AG04450 (cell line): ENCODE data around the gene TOPAZ1. TPM values are rescaled to one million over a fixed set of nuclear protein-coding genes. Genes with fewer than 3 reads are reported as not detected.

ENCODE experiments used
- CTCF ChIA-PET: fragments of 300-600, 350-600 bp; formaldehyde crosslinking; extraction: SDS; loops from one replicate; lab custom pipeline; 2022; ENCODE audit warnings: antibody characterized with exemption, inconsistent platforms; lab: Charles Lee
- POLR2A ChIA-PET: fragments of 350-600 bp; formaldehyde crosslinking; extraction: SDS; loops from one replicate; lab custom pipeline; 2021; ENCODE audit warnings: antibody characterized with exemption, inconsistent platforms; lab: Yijun Ruan, JAX
- DNase-seq: peaks from one replicate; pipeline ENCODE4 v3.0.0-alpha.2; 2011; ENCODE audit warnings: low read depth, low spot score
- H3K27ac ChIP-seq: one replicate; pipeline ENCODE4 v1.5.1; 2012; ENCODE audit warnings: low read depth, low read length, control low read depth
- H3K27me3 ChIP-seq: one replicate; pipeline ENCODE4 v1.6.0; 2012; ENCODE audit warnings: low read length; ENCODE audit not compliant: control insufficient read depth, insufficient read depth
- H3K4me3 ChIP-seq: 2 replicates; pipeline ENCODE4 v1.5.1; 2011; ENCODE audit warnings: mild to moderate bottlenecking, low read depth, low read length, control low read depth
- H3K9me3 ChIP-seq: 2 replicates; pipeline ENCODE4 v1.5.1; 2012; ENCODE audit warnings: low read length; ENCODE audit not compliant: control insufficient read depth, insufficient read depth
- CTCF ChIP-seq: IDR thresholded peaks from 2 replicates; pipeline ENCODE4 v1.5.1; 2011; ENCODE audit warnings: low read depth, low read length, control low read depth, inconsistent platforms
- polyA plus RNA-seq: library from polyadenylated mRNA; depleted of rRNA; stranded (reverse); fragments of >200 nt; gene quantifications from 2 replicates; pipeline ENCODE4 v1.2.3, GENCODE V29; 2011

The TOPAZ1 gene
- polyA plus RNA-seq, 1 experiment: not detected

DNA sequence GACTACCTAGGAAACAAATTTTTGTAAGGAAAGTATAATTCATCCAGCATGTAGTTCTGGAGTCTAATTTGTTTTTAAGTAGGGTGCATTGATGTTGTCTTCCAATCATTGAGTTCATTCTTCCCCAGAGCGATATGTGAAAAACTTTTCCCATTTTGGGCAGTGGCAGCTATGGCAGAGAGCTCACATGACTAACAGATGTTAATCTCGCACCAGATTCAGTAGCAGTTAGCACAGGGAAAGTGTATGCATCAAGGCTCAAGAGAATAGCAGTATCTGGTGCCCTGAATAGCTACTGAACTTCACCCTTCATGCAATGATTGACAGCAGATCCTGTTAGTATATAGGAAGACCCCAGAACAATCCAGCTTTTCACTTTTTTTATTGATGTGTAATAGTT, 50.6 kb downstream of the TOPAZ1 start:
- no peak for DNase-seq
- CTCF ChIA-PET: no interaction called here
- no peak for TF ChIP-seq CTCF

DNA sequence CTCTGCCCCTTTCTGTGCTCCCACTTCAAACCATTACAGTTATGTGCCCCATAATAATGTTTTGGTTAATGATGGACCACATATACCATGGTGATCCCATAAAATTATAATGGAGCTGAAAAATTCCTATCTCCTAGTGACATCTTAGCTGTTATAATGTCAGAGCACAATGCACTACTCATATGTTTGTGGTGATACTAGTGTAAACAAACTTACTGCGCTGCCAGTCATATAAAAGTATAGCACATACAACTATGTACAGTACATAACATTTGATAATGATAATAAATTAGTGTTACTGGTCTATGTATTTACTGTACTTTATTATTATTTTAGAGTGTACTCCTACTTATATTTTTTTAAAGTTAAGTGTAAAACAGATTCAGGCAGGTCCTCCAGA, 51.3 kb downstream of the TOPAZ1 start:
- Histone ChIP-seq H3K9me3 (no peaks in the 10 kb centered on the region), H3K27ac (no peak overlapping the region), H3K4me3 (no peak overlapping the region), H3K27me3 (no peaks in the 10 kb centered on the region)
- no peak for DNase-seq
- ChIA-PET CTCF (no interaction called here), POLR2A (no interaction called here)
- TF ChIP-seq CTCF: no peak

More for the DNA sequence above, 50.6 kb downstream of the TOPAZ1 start:
- H3K4me3 ChIP-seq: no peak overlapping the region
- no peak overlapping the region for H3K27ac ChIP-seq
- POLR2A ChIA-PET: no interaction called here
- H3K27me3 ChIP-seq: no peaks in the 10 kb centered on the region
- H3K9me3 ChIP-seq: no peaks in the 10 kb centered on the region

DNA sequence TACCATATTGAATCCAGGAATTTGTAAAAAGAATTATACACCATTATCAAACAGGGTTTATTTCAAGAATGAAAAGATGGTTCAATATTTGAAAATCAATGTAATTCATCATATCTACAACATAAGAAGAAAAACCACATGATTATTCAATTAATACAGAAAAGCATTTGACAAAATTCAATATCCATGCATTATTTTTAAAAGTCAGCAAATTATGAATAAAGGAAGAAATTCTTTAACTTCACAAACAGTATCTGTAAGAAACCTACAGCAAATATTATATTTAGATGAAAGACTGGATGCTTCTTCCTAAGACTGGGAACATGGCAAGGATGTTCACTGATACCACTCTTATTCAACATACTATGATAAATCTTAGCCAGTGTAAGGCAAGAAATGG, 55.6 kb downstream of the TOPAZ1 start:
- TF ChIP-seq CTCF: no peak
- POLR2A ChIA-PET: no interaction called here
- Histone ChIP-seq H3K4me3 (no peak overlapping the region), H3K27me3 (no peaks in the 10 kb centered on the region), H3K9me3 (no peaks in the 10 kb centered on the region), H3K27ac (no peak overlapping the region)
- CTCF ChIA-PET: no interaction called here
- DNase-seq: no peak

DNA sequence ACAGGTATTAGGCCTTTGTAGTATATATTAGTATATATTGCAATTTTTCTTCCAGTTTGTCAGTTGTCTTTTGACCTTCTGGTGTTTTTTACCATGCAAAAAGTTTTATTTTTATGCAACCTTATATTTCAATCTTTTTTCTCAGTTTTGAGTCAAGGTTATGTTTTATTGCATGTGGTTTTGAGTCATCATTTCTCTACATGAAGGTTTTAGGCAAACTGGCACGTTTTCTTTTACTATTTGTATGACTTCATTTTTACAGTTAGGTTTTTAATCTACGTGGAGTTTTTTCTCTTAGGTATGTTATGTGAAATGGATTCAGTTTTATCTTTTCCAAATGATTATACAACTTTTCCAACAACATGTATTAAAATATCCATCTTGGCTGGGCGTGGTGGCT, 60.1 kb downstream of the TOPAZ1 start:
- CTCF ChIA-PET: interaction anchor here (1.3 kb wide), 1 partner anchor 21 kb away, joined by 5 read pairs; no protein-coding TSS in a partner anchor
- Histone ChIP-seq H3K27me3 (no peaks in the 10 kb centered on the region), H3K9me3 (no peaks in the 10 kb centered on the region), H3K27ac (no peak overlapping the region), H3K4me3 (no peak overlapping the region)
- no peak for DNase-seq
- no peak for TF ChIP-seq CTCF
- POLR2A ChIA-PET: no interaction called here

GRCh38 chr3:44309500-44309899, 67.8 kb downstream of the TOPAZ1 start:
- ChIA-PET CTCF (no interaction called here), POLR2A (interaction anchor here (0.6 kb wide), 1 partner anchor 1720 kb away, joined by 3 read pairs; no protein-coding TSS in a partner anchor)
- no peak for TF ChIP-seq CTCF
- Histone ChIP-seq H3K4me3 (no peak overlapping the region), H3K9me3 (no peaks in the 10 kb centered on the region), H3K27me3 (no peaks in the 10 kb centered on the region), H3K27ac (no peak overlapping the region)
- no peak for DNase-seq
